Measurements from ENCODE around the gene APBB1.

The APBB1 gene

GRCh38 chr11:6453152-6453551 is 34.3 kb upstream of the APBB1 start:
- in situ Hi-C loops (cut with MboI; ENCODE audit: low pct_unique_long_range_greater_than_20kb, low sequenced_read_pairs, unreplicated experiment): no loop called here
- TF ChIP-seq, protein P1, sequence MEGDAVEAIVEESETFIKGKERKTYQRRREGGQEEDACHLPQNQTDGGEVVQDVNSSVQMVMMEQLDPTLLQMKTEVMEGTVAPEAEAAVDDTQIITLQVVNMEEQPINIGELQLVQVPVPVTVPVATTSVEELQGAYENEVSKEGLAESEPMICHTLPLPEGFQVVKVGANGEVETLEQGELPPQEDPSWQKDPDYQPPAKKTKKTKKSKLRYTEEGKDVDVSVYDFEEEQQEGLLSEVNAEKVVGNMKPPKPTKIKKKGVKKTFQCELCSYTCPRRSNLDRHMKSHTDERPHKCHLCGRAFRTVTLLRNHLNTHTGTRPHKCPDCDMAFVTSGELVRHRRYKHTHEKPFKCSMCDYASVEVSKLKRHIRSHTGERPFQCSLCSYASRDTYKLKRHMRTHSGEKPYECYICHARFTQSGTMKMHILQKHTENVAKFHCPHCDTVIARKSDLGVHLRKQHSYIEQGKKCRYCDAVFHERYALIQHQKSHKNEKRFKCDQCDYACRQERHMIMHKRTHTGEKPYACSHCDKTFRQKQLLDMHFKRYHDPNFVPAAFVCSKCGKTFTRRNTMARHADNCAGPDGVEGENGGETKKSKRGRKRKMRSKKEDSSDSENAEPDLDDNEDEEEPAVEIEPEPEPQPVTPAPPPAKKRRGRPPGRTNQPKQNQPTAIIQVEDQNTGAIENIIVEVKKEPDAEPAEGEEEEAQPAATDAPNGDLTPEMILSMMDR (IDR thresholded peaks at IDR 0.05; ENCODE audit: extremely low read depth, insufficient read depth, missing control alignments): no peak
- DNase-seq (ENCODE audit: low spot score): no peak

- no peak for DNase-seq (ENCODE audit: low spot score)
- TF ChIP-seq, protein P1 (IDR thresholded peaks at IDR 0.05; ENCODE audit: extremely low read depth, insufficient read depth, missing control alignments): no peak
- in situ Hi-C loops (cut with MboI; ENCODE audit: low pct_unique_long_range_greater_than_20kb, low sequenced_read_pairs, unreplicated experiment): no loop called here
Measured at GRCh38 chr11:6452219-6452618, 33.3 kb upstream of the APBB1 start.

GRCh38 chr11:6448574-6448973 is 29.7 kb upstream of the APBB1 start:
- no peak for DNase-seq (ENCODE audit: low spot score)
- in situ Hi-C loops (cut with MboI; ENCODE audit: low pct_unique_long_range_greater_than_20kb, low sequenced_read_pairs, unreplicated experiment): loop anchor here (10.0 kb wide), 1 partner anchor 64 kb away; no protein-coding TSS in a partner anchor
- TF ChIP-seq, protein P1 (IDR thresholded peaks at IDR 0.05; ENCODE audit: extremely low read depth, insufficient read depth, missing control alignments): no peak

GRCh38 chr11:6443269-6444003 is 24.5 kb upstream of the APBB1 start:
- peak; percentile 66 for DNase-seq (ENCODE audit: low spot score)
- TF ChIP-seq, protein P1 (IDR thresholded peaks at IDR 0.05; ENCODE audit: extremely low read depth, insufficient read depth, missing control alignments): peak; percentile 88
- in situ Hi-C loops (cut with MboI; ENCODE audit: low pct_unique_long_range_greater_than_20kb, low sequenced_read_pairs, unreplicated experiment): loop anchor here (10.0 kb wide), 1 partner anchor 59 kb away; no protein-coding TSS in a partner anchor

DNA sequence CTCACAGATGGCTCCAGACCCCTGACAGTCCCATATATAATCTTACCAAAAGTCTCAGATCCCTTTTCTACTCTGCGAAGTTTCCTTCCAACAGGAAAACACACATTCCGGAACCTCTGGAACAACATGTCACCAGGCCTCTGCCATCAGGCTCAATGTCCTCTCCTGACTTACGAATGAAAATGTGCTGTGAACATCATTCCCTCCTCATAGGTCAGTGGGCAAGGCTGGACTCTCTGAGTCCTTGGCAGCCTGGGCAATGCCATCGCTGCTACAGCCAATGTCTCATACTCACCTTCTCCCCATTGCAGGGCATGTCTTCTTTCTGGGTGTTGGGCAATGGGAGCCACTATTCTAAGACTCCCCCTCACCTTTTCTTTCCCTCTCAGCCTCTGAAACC is 23.5 kb upstream of the APBB1 start:
- TF ChIP-seq, protein P1 (IDR thresholded peaks at IDR 0.05; ENCODE audit: extremely low read depth, insufficient read depth, missing control alignments): no peak
- in situ Hi-C loops (cut with MboI; ENCODE audit: low pct_unique_long_range_greater_than_20kb, low sequenced_read_pairs, unreplicated experiment): loop anchor here (10.0 kb wide), 1 partner anchor 58 kb away; no protein-coding TSS in a partner anchor

DNA sequence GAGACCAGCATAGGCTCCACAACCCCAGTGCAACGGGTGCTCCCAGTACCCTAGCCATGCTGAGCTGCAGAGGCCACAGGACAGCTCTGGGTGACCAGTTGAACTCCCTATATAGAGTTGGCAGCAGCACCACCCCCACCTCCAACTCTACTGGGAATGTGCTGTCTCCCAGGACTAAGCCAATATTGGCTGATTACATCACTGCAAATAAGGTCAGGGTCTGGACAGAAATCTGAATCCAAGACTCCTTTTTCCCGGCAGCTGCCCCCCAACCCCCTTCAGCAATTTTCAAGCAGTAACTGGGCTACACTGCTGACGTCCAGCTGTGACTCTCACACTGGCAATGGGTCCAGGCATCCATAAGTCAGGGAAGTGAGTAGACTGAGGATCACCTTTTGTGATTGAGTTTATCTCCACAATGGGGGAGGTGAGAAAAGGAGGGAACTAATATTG is 22.0 kb upstream of the APBB1 start, which contains the start of gene HPX:
TSS of gene HPX (minus strand) at position 82 of the 453 bp plus-strand sequence. CDS start at position 58, 24 bp downstream.
- in situ Hi-C loops (cut with MboI; ENCODE audit: low pct_unique_long_range_greater_than_20kb, low sequenced_read_pairs, unreplicated experiment): loop anchor here (10.0 kb wide), 1 partner anchor 56 kb away; no protein-coding TSS in a partner anchor

More for the DNA sequence above, 23.5 kb upstream of the APBB1 start:
- no peak for DNase-seq (ENCODE audit: low spot score)

More for the DNA sequence above, 22.0 kb upstream of the APBB1 start, which contains the start of gene HPX:
- DNase-seq (ENCODE audit: low spot score): no peak
- TF ChIP-seq, protein P1 (IDR thresholded peaks at IDR 0.05; ENCODE audit: extremely low read depth, insufficient read depth, missing control alignments): no peak

Data from GM13977 (cell line).